GM18517 (cell line): ENCODE measurements around the gene BICC1.
"Not testable (repeated sequence)": the region's sequence is repeated elsewhere in the genome, so short reads cannot be mapped to it uniquely, and the experiment has no call there.

ENCODE experiments used
- ATAC-seq: cut with Tn5 transposase; IDR thresholded peaks from one replicate; pipeline ENCODE4 v1.9.1; 2021; ENCODE audit warnings: mild to moderate bottlenecking, moderate library complexity; ENCODE audit not compliant: unreplicated experiment

BICC1 gene

DNA sequence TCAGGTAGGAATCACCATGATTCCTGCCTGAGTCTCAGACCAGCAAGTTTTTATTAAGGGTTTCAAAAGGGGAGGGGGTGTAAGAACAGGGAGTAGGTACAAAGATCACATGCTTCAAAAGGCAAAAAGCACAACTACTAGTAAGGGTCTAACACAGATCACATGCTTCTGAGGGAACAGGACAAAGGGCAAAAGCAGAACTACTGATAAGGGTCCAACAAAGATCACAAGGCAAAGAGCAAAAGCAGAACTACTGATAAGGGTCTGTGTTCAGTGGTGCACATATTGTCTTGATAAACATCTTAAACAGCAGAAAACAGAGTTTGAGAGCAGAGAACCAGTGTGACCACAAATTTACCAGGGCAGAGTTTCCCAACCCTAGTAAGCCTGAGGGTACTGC, 84.5 kb downstream of the BICC1 start:
- ATAC-seq: not testable (repeated sequence)

DNA sequence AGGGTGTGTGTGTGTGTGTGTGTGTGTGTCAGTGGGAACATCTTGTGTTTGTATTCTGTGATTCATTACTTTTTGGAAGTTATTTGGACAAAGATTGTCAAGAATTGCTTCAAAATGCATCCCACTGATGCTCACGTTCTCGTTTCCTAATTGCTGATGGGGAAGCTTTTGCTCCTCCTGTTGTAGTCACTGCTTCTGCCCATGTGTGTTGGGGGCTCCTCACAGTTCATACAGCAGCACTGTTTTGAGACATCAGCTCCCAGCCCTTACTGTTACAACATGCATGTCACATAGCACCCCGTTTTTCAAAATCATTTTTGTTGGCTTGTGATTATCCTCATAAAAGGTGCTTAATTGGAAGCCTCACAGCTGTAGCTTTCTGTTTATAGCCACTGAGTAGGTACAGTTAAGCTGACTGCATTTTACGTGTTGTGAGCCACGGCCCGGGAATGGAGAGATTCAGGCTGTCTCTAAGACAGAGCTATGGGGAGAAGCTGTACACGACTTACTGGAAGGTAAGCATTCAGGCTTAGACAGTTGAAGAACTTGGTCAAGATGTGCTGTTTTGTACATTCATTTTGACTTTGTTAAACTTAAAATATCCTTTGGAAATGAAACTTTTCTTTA, 87.4 kb downstream of the BICC1 start:
- ATAC-seq: no peak

DNA sequence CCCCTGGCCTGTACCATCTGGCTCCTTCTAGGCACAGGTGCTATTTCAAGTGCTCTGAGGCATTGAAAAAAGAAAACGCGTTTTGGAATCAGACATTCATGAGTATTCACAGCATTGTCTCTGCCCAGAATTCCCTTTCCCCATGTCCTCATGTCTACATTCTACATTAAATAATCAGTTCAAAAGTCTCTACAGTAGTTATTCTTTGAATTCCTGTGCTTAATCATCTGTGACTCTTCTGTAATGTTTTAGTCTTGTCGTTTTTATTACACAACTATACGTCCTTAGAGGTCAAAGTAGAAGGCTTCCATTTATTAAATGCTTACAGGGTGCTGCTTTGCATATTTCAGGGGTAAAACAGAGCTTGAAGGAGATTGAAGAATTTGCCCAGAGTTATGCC, 95.7 kb downstream of the BICC1 start:
- ATAC-seq: no peak

DNA sequence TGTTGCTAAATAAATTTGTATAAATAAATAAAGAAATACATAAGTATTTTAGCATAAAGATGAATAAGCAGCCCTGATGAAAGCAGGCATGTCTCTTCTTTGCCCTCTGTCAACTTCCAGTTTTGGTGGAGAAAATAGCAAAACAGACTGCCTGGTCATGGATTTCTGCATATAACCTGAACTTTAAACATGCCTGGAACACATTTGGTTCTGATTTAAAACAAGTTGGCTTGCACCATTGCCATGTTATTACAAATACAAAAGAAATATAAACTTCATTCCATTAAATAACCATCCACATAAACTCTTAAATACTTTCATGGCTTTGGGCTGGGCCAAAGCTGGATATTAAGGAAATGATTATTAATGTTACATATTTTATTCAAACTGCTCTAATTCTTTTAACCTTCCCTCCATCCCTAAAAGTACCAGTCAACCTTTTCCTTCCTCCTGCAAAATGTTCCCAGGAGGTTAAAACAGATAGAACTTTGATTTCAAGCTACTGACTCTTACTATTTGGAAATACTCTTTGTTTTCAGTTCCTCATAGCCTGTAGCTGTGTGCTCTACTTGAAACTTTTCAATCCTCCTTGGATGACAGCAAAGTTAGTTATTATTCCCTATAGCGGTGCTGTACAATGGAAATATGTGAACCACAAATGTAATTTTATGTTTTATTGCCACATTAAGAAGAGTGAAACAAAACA, 96.3 kb downstream of the BICC1 start:
- ATAC-seq: no peak

DNA sequence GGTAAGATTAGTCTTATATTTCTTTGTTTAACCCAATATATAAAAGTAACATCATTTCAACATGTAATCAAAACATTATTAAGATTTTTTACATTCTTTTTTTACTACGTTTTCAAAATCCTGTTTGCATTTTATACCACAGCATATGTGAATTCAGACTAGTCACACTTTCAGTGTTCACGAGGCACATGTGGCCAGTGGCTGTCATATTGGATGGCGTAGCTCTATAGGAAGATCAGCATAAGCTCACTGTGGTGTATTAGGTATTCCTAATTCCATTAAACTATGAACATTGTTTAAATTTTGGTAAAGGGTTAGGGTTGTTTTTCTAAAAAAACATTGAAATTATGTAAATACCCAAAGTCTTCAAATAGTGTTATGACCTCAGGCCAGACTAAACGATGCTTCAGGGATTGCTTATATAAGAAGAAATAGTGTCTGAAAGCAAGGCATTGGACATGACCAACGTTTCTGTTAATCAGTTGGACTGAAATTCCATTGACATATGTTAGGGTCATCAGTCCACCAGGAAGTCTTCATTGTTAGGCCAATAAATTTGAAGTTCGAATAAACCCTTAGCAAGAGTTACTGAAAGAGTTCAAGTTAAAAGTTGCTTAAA, 97.0 kb downstream of the BICC1 start:
- ATAC-seq: no peak

DNA sequence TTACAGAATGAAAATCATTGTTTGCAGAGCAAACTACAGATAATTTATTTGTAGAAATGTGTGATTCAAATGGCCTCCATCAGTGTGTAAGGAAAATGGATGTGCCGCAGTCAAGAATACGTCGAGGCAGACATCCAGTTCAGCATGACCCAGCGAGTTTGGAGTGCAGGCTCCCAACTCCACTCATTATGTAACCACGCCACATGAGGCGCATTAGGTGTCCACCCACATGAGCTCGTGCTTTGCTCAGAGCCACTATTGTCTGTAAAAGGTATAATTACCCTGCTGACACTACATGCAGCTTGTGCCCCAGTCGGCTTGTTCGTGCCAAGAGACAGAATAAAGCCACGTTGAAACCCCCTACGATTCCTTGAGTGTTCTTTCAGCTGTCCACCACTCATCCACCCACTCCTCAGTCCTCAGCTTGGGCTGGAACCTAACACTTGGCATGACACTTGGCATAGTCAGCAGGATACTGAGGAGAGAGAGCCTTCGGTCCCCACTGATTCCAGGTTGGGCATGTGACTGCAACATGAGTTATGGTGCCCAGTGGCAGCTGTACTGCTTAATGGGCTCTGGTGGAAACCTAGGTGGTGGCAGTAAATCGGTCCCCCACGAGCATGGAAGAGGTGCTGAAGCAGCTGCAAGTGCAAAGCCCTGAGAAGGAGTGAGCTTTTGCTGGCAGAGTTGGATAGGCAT, 102.7 kb downstream of the BICC1 start:
- no peak for ATAC-seq

DNA sequence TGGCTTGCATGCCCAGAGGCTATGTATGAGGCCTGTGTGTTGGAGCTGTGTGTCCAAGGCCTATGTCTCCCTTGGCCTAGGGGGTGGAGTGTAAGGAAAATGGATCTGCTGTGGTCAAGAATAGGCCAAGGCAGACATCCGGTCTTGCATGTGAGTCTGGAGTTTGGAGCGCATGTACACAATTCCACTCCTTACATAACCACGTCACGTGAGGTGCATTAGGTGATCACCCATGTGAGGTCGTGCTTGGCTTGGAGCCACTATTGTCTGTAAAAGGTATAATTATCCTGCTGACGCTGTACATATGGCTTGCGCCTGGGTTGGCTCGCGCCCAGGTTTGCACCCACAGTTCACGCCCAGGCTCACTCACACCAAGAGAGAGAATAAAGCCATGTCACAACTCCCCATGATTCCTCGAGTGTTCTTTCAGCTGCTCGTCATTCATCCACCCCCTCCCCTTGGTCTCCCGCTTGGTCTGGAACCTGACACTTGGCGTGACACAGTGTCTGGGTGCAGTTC, 105.5 kb downstream of the BICC1 start:
- ATAC-seq: no peak

DNA sequence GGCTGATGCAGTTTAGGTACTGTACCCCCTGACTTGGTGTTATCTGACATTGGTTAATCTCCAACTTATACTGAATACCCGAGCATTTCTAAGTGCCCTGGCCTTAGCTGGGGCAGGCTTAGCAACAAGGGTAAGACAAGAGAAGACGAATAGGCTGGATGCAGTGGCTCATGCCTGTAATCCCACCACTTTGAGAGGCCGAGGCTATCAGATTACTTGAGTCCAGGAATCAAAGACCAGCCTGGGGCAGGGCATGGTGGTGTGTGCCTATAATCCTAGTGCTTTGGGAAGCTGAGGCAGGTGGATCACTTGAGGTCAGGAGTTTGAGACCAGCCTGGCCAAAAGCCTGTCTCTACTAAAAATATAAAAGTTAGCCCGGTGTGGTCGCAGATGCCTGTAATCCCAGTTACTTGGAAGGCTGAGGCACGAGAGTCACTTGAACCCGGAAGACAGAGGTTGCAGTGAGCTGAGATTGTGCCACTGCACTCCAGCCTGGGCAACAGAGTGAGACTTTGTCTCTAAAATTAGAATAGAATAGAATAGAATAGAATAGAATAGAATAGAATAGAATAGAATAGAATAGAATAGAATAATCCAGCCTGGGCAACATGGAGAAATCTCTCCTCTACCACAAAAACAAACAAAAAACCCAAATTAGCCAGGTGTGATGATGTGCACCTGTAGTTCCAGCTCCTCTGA, 108.9 kb downstream of the BICC1 start:
- no peak for ATAC-seq

DNA sequence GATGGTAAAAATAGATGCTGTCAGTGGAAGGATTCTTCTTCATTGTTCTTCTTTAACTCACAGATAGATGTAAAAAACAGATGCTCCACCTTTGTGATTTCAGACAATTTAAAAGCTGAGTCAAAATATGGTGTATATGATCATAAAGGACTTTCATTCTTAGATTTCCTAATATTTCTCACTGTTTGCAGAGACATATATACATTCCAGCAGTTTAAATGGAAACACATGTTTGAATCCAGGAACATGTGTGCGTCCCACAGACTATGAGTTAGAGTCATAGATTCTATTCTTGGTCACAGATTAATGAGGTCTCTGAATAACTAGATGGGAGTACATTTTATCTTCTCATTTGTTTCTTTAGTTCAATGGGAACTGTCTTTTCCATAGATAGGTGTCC, 109.6 kb downstream of the BICC1 start:
- no peak for ATAC-seq

DNA sequence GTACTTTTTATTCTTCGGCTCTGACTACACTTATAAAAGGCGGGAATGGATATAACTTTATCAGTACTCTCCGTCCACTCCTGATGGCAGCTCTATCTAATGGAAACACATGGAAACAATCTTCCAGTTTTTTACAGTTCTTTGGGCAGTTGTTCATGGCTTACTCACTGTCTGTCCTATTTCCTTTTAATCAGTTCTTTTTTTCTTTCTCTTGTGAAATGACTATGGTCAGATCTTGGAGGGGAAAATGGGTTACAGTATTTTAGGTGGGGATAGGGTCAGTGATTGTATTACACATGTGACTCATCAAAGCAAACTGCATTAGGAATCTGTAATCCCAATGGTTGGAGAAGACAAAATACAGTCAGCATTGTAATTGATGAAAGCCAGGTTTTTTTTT, 112.4 kb downstream of the BICC1 start:
- no peak for ATAC-seq

DNA sequence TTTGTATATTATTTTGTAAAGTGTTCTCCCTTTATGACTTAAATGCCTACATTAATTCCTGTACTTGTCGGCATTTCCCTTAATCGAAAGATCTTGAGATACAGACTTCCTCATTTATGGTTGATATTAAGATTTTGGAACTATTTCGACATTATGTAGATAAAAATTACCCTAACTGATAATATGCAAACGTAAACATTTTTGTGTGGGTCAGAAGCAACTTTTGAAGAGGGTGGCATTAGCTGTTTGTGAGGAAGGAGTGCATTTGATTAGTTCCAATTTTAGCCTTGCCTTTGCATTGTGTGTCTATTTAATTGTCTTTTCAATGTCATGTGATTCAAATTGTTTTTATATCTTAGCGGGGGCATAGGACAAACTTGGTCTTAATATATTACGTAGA, 114.7 kb downstream of the BICC1 start:
- no peak for ATAC-seq

DNA sequence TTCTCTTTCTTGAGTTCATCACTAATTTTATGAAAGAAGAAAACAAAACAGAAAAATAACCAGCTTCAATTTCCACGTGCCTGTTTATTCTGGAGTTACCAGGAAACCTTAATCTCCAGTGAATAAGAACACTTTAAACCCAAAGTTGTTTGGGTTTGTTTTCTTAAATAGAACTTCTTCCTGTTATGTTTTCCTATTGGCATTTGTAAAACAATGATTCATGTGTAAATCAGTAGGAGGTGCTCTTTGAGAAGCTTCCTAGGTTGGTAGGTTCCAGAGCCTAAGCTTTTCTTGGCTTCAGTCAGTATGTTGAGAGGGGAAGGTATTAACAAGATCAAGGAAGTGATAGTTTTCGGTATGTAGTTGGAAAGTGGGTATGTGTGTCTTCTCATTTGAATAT, 119.0 kb downstream of the BICC1 start:
- no peak for ATAC-seq

DNA sequence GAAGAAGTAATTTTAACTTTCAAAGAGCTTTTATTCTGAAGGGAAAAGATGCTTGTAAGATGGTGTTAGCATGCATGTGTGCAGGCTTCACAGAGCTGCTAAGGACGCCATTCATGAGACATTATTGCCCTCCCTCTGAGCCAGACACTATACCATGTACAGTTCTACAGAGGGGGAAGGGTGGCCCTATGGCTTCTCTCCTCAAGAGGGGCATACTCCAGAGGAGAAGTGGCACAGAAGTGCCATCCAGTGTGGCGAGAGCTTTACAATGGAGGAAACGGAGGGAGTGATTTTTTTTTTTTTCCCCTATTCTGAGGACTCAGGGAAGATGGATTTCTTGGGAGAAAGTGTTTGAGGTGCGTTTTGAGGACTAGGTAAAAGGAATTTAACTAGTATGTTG, 119.5 kb downstream of the BICC1 start:
- ATAC-seq: no peak

DNA sequence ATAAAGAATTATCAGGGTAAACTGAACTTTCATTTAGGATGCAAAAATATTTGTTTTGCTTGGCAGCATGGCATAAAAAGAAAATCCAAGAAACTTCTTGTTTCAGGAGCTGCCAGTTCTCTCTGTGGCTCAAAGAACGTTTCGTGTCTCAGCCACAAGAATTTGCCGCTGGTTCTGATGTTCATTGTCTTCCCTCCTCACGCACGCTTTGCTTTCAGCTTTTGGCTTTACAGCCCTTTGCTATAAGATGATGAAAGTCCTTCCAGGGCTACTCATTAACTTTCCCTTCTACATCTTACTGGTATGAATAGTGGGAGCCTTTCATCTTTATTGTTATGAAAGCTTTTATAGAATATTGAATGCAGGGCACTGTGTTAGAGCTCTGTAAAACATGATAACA, 124.7 kb downstream of the BICC1 start:
- no peak for ATAC-seq

DNA sequence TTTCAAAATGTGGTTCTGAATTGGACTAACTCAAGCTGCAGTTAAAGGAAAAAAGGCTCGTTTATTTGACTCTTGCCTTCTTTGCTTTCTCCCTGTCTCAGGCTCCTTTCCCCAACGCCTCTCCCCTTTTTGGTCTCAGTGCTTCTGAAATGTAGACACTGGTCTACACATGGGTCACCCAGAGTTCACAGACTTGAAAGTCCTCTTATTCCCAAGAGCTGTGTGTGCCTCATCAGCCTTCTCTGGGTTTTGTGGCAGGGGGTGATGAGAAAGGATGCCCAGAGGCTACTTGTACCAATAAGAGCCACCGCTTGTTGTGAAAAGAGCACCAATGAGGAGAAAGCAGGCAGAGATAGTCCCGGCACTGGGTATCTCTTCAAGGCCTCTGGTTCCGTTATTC, 125.7 kb downstream of the BICC1 start:
- ATAC-seq: no peak

DNA sequence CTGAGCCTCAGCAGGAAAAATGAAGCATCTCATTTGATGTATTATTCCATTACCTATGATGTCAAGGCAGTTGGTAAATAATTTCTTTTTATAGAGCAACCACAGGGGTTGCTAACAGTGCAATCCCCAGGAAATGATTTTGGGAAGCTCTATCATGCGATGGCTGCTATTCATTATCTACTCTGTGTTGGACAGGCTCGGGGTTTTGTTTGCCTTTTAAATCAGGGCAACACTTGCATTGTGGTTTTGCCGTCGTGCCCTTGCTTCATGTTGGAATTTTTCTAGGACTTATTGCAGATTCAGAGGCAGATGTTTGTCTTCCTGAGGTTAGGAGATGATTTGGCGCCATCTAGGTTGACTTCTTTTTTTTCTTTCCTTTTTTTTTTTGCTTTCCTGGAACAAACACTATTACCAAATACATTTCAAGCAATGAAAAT, 128.4 kb downstream of the BICC1 start:
- ATAC-seq: no peak

DNA sequence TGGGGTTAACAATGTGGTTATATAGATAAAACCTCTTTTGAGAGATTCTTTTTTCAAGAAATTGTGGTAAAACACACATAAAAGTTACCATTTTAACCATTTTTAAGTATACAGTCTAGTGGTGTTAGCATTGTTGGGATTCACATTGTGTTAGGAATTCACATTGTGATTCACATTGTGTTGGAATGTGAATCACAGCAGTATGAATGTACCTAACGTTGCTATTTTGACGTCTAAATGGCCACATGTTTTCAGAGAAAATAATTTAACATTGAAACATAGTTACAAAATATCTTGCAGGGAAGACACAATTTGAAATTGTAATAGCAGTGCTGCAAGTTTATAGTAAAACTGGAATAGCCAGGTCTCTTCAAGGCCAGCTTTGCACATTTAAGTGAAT, 129.0 kb downstream of the BICC1 start:
- ATAC-seq: no peak

DNA sequence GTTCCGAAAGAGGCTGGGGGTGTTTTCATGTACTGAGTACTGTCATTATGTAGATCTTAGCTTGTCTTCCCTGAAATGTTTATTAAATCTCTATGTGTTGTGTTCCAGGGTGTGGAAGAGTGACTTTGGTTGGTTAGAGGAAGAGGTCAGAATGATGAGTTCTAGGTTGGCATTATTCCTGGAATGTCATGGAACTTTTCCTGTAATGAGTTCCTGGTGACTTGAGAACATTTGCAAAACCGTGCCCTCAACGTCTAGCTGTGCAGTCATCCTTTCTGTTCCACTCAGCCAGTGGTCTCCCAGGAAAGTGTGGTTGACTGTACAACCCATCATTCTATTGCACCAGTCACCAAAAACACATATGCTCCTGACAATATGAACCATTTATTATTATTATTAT, 129.6 kb downstream of the BICC1 start:
- no peak for ATAC-seq

DNA sequence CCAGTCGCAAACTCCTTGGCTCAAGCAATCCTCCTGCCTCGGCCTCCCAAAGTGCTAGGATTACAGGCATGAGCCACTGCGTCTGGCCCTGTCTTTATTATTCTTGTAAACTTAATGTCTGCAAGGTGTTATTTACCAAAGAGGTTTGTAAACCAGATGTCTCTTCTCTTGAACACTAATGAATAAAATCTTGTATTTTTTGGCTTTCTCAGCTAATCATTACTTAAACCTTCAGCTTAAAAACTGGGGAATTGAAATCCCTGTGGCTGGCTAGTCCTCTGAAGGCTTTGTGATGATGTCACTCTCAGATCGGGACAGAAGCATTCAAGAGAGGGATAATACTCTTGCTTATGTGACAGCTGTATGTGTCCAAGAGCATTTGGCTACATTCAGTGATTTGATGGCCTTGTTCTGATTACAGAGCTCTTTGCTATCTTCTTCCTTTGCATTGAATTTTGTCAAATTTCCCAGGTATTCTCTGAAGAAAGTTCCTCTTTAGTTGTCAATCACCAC, 130.3 kb downstream of the BICC1 start:
- no peak for ATAC-seq

DNA sequence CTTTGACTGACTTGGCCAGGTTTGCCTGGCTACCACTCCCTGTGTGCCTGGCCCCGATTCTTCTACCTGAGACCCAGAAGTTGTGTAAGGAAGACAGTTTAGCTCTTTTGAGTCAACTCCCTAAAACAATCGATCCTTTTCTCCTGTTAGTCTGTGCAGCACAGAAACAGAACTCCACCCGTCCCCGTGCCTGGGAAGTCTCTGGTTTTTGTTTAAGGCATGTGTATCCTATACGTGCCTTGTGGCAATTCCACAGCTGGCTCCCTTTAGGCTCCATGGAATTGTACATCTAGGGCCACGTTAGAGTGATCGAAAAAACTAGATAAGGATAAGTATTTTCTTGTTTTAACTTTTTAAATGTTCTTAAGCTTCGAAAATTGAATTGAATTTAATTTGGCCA, 131.6 kb downstream of the BICC1 start:
- no peak for ATAC-seq
